ENCODE data around the gene PTPN22.
A peak's percentile ranks its signal among the peaks of the same experiment; 100 is the strongest.

PTPN22 gene

DNA sequence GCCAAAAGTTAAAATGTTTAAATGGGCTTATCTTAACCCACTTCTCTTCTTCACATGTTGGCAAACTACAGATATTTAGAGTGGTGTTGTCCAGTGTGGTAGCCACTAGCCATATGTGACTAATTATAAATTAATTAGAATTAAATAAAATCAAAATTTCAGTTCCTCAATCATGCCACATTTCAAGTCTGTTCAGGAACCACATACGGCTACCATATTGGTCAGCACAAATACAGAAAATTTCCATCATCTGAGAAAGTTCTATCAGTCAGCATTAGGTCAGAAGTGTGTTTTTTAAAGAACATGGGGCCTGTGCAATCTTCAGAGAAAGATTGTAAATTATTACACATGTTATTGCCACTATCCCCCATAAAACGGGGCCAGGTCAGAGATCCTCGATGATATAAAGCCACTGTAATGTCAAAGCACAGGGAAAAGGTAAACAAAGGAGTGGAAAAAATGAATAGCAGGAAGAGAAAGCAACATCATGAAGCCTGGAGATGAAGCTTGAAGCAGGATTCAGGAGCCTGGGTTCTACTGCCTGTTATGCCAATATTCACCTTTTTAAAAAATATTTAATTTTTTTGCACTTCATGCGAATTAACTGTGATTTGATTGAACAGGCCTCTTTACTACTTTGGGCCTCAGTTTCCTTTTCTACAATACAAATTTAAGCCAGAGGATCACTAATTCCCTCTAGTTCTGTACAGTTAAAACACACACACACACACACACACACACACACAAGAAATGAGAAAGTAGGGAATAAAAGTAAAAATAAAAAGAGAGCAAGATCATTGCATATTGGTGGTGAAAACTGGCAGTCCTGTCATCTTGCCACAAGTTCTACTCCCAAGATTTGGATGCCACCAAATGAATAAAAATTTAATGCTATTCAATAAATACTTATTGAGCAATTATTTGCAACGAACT, 61.6 kb downstream of the PTPN22 start (continued):
- TF ChIP-seq, protein P1, sequence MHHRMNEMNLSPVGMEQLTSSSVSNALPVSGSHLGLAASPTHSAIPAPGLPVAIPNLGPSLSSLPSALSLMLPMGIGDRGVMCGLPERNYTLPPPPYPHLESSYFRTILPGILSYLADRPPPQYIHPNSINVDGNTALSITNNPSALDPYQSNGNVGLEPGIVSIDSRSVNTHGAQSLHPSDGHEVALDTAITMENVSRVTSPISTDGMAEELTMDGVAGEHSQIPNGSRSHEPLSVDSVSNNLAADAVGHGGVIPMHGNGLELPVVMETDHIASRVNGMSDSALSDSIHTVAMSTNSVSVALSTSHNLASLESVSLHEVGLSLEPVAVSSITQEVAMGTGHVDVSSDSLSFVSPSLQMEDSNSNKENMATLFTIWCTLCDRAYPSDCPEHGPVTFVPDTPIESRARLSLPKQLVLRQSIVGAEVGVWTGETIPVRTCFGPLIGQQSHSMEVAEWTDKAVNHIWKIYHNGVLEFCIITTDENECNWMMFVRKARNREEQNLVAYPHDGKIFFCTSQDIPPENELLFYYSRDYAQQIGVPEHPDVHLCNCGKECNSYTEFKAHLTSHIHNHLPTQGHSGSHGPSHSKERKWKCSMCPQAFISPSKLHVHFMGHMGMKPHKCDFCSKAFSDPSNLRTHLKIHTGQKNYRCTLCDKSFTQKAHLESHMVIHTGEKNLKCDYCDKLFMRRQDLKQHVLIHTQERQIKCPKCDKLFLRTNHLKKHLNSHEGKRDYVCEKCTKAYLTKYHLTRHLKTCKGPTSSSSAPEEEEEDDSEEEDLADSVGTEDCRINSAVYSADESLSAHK (tag by site-specific recombination; IDR thresholded peaks at IDR 0.05) = 0 out of 2 replicates have a peak, but pooled peaks have one; percentile 27
- TF ChIP-seq ZNF600 (tag by site-specific recombination; IDR thresholded peaks at IDR 0.05) = peak; percentile 40; the same call in 1 of the 2 replicates
- TF ChIP-seq, protein P2, sequence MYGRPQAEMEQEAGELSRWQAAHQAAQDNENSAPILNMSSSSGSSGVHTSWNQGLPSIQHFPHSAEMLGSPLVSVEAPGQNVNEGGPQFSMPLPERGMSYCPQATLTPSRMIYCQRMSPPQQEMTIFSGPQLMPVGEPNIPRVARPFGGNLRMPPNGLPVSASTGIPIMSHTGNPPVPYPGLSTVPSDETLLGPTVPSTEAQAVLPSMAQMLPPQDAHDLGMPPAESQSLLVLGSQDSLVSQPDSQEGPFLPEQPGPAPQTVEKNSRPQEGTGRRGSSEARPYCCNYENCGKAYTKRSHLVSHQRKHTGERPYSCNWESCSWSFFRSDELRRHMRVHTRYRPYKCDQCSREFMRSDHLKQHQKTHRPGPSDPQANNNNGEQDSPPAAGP (tag by site-specific recombination; IDR thresholded peaks at IDR 0.05) = no peak
- TF ChIP-seq ZNF843 (tag by site-specific recombination; IDR thresholded peaks at IDR 0.05) = peak; percentile 64
- 0 out of 2 replicates have a peak, but pooled peaks have one; percentile 27 for TF ChIP-seq BCL11A (tag by site-specific recombination; IDR thresholded peaks at IDR 0.05; ENCODE audit: low read depth)
- peak; percentile 33; the same call in 1 of the 2 replicates for TF ChIP-seq SP7 (tag by site-specific recombination; IDR thresholded peaks at IDR 0.05)
- TF ChIP-seq ZNF24 (tag by site-specific recombination; IDR thresholded peaks at IDR 0.05) = no peak
- TF ChIP-seq, protein P3, sequence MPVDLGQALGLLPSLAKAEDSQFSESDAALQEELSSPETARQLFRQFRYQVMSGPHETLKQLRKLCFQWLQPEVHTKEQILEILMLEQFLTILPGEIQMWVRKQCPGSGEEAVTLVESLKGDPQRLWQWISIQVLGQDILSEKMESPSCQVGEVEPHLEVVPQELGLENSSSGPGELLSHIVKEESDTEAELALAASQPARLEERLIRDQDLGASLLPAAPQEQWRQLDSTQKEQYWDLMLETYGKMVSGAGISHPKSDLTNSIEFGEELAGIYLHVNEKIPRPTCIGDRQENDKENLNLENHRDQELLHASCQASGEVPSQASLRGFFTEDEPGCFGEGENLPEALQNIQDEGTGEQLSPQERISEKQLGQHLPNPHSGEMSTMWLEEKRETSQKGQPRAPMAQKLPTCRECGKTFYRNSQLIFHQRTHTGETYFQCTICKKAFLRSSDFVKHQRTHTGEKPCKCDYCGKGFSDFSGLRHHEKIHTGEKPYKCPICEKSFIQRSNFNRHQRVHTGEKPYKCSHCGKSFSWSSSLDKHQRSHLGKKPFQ (tag by site-specific recombination; IDR thresholded peaks at IDR 0.05) = no peak
- TF ChIP-seq, protein P4, sequence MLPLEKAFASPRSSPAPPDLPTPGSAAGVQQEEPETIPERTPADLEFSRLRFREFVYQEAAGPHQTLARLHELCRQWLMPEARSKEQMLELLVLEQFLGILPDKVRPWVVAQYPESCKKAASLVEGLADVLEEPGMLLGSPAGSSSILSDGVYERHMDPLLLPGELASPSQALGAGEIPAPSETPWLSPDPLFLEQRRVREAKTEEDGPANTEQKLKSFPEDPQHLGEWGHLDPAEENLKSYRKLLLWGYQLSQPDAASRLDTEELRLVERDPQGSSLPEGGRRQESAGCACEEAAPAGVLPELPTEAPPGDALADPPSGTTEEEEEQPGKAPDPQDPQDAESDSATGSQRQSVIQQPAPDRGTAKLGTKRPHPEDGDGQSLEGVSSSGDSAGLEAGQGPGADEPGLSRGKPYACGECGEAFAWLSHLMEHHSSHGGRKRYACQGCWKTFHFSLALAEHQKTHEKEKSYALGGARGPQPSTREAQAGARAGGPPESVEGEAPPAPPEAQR (tag by site-specific recombination; IDR thresholded peaks at IDR 0.05) = no peak
- no peak for TF ChIP-seq ZNF239 (tag by site-specific recombination; IDR thresholded peaks at IDR 0.05)
- TF ChIP-seq, protein P5, sequence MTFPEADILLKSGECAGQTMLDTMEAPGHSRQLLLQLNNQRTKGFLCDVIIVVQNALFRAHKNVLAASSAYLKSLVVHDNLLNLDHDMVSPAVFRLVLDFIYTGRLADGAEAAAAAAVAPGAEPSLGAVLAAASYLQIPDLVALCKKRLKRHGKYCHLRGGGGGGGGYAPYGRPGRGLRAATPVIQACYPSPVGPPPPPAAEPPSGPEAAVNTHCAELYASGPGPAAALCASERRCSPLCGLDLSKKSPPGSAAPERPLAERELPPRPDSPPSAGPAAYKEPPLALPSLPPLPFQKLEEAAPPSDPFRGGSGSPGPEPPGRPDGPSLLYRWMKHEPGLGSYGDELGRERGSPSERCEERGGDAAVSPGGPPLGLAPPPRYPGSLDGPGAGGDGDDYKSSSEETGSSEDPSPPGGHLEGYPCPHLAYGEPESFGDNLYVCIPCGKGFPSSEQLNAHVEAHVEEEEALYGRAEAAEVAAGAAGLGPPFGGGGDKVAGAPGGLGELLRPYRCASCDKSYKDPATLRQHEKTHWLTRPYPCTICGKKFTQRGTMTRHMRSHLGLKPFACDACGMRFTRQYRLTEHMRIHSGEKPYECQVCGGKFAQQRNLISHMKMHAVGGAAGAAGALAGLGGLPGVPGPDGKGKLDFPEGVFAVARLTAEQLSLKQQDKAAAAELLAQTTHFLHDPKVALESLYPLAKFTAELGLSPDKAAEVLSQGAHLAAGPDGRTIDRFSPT (tag by site-specific recombination; IDR thresholded peaks at IDR 0.05) = peak; percentile 45; the same call in 1 of the 2 replicates
- TF ChIP-seq, protein P6, sequence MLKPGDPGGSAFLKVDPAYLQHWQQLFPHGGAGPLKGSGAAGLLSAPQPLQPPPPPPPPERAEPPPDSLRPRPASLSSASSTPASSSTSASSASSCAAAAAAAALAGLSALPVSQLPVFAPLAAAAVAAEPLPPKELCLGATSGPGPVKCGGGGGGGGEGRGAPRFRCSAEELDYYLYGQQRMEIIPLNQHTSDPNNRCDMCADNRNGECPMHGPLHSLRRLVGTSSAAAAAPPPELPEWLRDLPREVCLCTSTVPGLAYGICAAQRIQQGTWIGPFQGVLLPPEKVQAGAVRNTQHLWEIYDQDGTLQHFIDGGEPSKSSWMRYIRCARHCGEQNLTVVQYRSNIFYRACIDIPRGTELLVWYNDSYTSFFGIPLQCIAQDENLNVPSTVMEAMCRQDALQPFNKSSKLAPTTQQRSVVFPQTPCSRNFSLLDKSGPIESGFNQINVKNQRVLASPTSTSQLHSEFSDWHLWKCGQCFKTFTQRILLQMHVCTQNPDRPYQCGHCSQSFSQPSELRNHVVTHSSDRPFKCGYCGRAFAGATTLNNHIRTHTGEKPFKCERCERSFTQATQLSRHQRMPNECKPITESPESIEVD (tag by site-specific recombination; IDR thresholded peaks at IDR 0.05) = peak; percentile 85
- peak; percentile 41; the same call in 1 of the 2 replicates for TF ChIP-seq ZBTB17 (tag by site-specific recombination; IDR thresholded peaks at IDR 0.05)
- TF ChIP-seq MEIS1 (CRISPR knock-in tag; IDR thresholded peaks at IDR 0.05; ENCODE audit: borderline replicate concordance) = no peak
- TF ChIP-seq ZNF266 (tag by site-specific recombination; IDR thresholded peaks at IDR 0.05; ENCODE audit: low read depth) = no peak
- TF ChIP-seq ZNF366 (tag by site-specific recombination; conservative IDR thresholded peaks at IDR 0.05) = no peak
- TF ChIP-seq, protein P7, sequence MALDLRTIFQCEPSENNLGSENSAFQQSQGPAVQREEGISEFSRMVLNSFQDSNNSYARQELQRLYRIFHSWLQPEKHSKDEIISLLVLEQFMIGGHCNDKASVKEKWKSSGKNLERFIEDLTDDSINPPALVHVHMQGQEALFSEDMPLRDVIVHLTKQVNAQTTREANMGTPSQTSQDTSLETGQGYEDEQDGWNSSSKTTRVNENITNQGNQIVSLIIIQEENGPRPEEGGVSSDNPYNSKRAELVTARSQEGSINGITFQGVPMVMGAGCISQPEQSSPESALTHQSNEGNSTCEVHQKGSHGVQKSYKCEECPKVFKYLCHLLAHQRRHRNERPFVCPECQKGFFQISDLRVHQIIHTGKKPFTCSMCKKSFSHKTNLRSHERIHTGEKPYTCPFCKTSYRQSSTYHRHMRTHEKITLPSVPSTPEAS (tag by site-specific recombination; IDR thresholded peaks at IDR 0.05) = peak; percentile 29; the same call in 1 of the 2 replicates
- peak; percentile 88 for TF ChIP-seq PRDM1 (tag by site-specific recombination; IDR thresholded peaks at IDR 0.05)
- TF ChIP-seq, protein P8, sequence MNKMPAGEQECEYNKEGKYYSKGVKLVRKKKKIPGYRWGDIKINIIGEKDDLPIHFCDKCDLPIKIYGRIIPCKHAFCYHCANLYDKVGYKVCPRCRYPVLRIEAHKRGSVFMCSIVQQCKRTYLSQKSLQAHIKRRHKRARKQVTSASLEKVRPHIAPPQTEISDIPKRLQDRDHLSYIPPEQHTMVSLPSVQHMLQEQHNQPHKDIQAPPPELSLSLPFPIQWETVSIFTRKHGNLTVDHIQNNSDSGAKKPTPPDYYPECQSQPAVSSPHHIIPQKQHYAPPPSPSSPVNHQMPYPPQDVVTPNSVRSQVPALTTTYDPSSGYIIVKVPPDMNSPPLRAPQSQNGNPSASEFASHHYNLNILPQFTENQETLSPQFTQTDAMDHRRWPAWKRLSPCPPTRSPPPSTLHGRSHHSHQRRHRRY (tag by site-specific recombination; IDR thresholded peaks at IDR 0.05) = no peak
- peak; percentile 63; the same call in 1 of the 2 replicates for TF ChIP-seq IKZF3 (tag by site-specific recombination; IDR thresholded peaks at IDR 0.05)
- TF ChIP-seq ZNF223 (tag by site-specific recombination; IDR thresholded peaks at IDR 0.05) = no peak
- peak; percentile 18; the same call in 1 of the 2 replicates for TF ChIP-seq ZNF335 (tag by site-specific recombination; conservative IDR thresholded peaks at IDR 0.05)
- peak; percentile 31; the same call in 1 of the 2 replicates for TF ChIP-seq ZNF664 (tag by site-specific recombination; IDR thresholded peaks at IDR 0.05)
